ENCODE results near the gene MVD.

MVD gene

DNA sequence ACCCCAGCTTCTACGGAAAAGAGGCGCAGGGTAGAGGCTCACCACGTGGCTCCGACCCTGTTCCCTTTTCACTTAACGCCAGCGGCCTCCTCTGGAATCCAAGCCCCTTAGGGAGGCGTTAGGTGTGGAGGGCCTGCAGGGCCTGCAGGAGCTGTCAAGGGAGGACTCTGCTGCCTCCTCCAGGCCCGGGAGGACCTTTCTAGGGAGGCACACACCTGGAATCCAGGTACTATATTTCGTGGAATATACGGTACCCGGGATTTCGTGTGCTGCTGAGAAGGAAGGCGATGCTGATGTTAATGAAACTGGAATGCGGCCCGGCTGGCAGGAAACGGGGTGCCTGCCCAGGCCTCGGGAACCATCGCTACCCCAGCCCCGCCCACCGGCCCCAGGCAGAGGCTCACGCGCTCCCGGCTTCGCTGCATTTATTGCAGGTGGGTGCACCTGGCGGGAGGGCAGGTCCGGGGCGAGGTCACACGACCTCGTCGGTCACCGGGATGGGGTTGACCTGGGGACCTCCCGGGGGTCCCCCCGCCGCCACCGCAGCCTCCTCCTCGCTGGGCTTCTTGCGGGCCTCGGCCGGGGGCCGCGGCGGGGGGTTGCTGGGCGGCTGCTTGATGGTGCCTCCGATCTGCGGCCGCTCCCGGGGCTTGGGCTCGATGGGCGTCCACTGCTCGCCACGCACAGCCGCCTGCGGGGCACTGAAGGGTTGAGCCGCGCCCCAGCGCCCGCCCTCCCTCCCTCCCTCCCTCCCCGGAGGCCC is 19.8 kb downstream of the MVD start:
- Histone ChIP-seq H3K4me3 (ENCODE audit: low read depth in 1 of 2, low read length in 2 of 2) (no peak overlapping the region), H3K27ac (ENCODE audit: low read depth, low read length) (no peak overlapping the region), H3K27me3 (ENCODE audit: control insufficient read depth in 1 of 2, insufficient read depth in 2 of 2, low read length in 2 of 2) (peaks cover 21 to 30% of the 10 kb centered on the region in 2 donors), H3K36me3 (ENCODE audit: control insufficient read depth in 1 of 2, insufficient read depth in 2 of 2, low read length in 2 of 2) (peaks cover 7 to 8% of the 10 kb centered on the region in 2 donors), H3K9ac (ENCODE audit: low read depth in 1 of 2, low read length in 2 of 2) (no peak overlapping the region), H3K4me1 (ENCODE audit: control insufficient read depth in 1 of 2, insufficient read depth in 2 of 2, low read length in 2 of 2) (peaks cover 20 to 23% of the 10 kb centered on the region in 2 donors), H3K9me3 (ENCODE audit: control insufficient read depth in 1 of 2, low read length in 2 of 2) (no peaks in the 10 kb centered on the region)

DNA sequence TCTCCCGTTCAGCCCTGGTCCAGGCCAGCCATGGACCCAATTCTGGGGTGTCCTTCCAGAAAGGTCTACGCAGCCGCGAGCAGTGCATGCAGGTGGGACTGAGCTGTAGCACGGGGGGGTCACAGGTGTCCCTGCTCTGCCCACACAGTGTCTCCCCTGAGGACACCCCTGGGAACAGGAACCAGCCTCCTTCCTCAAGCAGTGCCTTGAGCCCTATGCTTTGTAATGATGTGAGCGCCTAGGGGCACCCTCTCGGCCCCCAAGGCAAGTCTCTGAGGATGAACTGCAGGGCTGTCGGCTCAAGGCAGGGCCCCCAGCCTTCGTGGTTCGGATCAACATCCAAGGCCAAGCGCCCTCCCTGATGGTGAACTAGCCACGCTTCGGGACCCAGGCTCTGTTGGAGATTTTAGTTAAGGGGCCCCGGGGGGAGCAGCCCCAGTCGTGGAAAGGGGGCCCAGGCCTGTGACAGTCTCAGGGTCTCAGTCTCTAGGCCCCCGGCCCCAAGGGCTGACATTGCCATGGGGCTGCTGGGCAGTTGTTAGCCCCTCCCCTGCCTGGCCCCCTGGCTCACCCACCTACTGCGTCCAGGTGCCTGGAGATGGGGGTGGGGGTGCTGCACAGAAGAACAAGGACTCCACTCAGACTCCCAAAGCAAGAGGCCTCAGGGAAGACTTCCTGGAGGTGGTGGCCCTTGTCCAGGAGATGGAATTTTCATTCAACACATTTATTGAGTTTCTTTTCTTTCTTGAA is 22.2 kb downstream of the MVD start:
- peaks cover 24 to 34% of the 10 kb centered on the region in 2 donors for H3K27me3 ChIP-seq (ENCODE audit: control insufficient read depth in 1 of 2, insufficient read depth in 2 of 2, low read length in 2 of 2)

DNA sequence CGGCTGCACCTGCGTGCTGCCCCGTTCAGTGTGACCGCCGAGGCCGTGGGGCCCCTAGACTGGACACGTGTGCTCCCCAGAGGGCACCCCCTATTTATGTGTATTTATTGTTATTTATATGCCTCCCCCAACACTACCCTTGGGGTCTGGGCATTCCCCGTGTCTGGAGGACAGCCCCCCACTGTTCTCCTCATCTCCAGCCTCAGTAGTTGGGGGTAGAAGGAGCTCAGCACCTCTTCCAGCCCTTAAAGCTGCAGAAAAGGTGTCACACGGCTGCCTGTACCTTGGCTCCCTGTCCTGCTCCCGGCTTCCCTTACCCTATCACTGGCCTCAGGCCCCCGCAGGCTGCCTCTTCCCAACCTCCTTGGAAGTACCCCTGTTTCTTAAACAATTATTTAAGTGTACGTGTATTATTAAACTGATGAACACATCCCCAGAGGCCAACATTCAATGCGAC is 22.8 kb downstream of the MVD start:
- H3K9ac ChIP-seq (ENCODE audit: low read depth in 1 of 2, low read length in 2 of 2), result no peak overlapping the region
- no peaks in the 10 kb centered on the region for H3K9me3 ChIP-seq (ENCODE audit: control insufficient read depth in 1 of 2, low read length in 2 of 2)
- H3K4me1 ChIP-seq (ENCODE audit: control insufficient read depth in 1 of 2, insufficient read depth in 2 of 2, low read length in 2 of 2), result peaks cover 19 to 20% of the 10 kb centered on the region in 2 donors
- H3K36me3 ChIP-seq (ENCODE audit: control insufficient read depth in 1 of 2, insufficient read depth in 2 of 2, low read length in 2 of 2), result peaks cover 4 to 6% of the 10 kb centered on the region in 2 donors
- no peak overlapping the region for H3K27ac ChIP-seq (ENCODE audit: low read depth, low read length)
- no peak overlapping the region for H3K4me3 ChIP-seq (ENCODE audit: low read depth in 1 of 2, low read length in 2 of 2)
- H3K27me3 ChIP-seq (ENCODE audit: control insufficient read depth in 1 of 2, insufficient read depth in 2 of 2, low read length in 2 of 2), result peaks cover 25 to 34% of the 10 kb centered on the region in 2 donors

More for the DNA sequence above, 22.2 kb downstream of the MVD start:
- H3K36me3 ChIP-seq (ENCODE audit: control insufficient read depth in 1 of 2, insufficient read depth in 2 of 2, low read length in 2 of 2), result peaks cover 4 to 8% of the 10 kb centered on the region in 2 donors
- H3K27ac ChIP-seq (ENCODE audit: low read depth, low read length), result no peak overlapping the region
- no peak overlapping the region for H3K4me3 ChIP-seq (ENCODE audit: low read depth in 1 of 2, low read length in 2 of 2)
- peaks cover 17 to 20% of the 10 kb centered on the region in 2 donors for H3K4me1 ChIP-seq (ENCODE audit: control insufficient read depth in 1 of 2, insufficient read depth in 2 of 2, low read length in 2 of 2)
- H3K9ac ChIP-seq (ENCODE audit: low read depth in 1 of 2, low read length in 2 of 2), result no peak overlapping the region
- no peaks in the 10 kb centered on the region for H3K9me3 ChIP-seq (ENCODE audit: control insufficient read depth in 1 of 2, low read length in 2 of 2)

DNA sequence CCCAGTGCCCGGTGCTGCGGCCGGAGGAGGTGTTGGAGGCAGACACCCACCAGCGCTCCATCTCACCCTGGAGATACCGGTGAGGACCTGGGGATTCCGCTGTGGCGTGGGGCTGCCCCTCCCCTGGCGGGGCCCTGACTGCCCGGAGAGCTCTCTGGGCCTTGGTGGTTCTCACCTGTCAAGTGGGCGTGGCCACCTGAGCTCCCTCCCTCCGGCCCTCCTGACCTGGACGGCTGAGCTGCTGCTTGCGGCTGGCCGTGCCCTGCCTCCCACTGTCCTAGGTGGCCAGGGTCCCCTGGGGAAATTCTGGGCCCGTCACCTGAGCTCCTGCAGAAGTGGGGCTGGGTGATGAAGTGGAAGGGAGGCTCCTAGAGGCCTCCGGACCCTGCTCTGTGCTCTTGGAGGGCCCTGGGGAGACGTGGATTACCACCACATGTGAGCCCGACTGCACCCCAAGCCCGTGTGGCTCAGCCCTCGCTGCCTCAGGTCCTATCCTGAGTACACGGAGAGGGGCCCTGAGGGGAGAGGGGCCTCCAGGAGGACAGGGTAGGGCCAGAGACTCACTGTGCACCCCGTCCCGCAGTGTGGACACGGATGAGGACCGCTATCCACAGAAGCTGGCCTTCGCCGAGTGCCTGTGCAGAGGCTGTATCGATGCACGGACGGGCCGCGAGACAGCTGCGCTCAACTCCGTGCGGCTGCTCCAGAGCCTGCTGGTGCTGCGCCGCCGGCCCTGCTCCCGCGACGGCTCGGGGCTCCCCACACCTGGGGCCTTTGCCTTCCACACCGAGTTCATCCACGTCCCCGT is 23.5 kb downstream of the MVD start:
- peaks cover 20 to 25% of the 10 kb centered on the region in 2 donors for H3K4me1 ChIP-seq (ENCODE audit: control insufficient read depth in 1 of 2, insufficient read depth in 2 of 2, low read length in 2 of 2)
- H3K27me3 ChIP-seq (ENCODE audit: control insufficient read depth in 1 of 2, insufficient read depth in 2 of 2, low read length in 2 of 2), result peaks cover 25 to 34% of the 10 kb centered on the region in 2 donors
- peaks cover 3 to 4% of the 10 kb centered on the region in 2 donors for H3K36me3 ChIP-seq (ENCODE audit: control insufficient read depth in 1 of 2, insufficient read depth in 2 of 2, low read length in 2 of 2)
- no peaks in the 10 kb centered on the region for H3K9me3 ChIP-seq (ENCODE audit: control insufficient read depth in 1 of 2, low read length in 2 of 2)
- H3K9ac ChIP-seq (ENCODE audit: low read depth in 1 of 2, low read length in 2 of 2), result no peak overlapping the region
- H3K27ac ChIP-seq (ENCODE audit: low read depth, low read length), result no peak overlapping the region
- peak overlapping the region in 1 of 2 donors; percentile 9 for H3K4me3 ChIP-seq (ENCODE audit: low read depth in 1 of 2, low read length in 2 of 2)

DNA sequence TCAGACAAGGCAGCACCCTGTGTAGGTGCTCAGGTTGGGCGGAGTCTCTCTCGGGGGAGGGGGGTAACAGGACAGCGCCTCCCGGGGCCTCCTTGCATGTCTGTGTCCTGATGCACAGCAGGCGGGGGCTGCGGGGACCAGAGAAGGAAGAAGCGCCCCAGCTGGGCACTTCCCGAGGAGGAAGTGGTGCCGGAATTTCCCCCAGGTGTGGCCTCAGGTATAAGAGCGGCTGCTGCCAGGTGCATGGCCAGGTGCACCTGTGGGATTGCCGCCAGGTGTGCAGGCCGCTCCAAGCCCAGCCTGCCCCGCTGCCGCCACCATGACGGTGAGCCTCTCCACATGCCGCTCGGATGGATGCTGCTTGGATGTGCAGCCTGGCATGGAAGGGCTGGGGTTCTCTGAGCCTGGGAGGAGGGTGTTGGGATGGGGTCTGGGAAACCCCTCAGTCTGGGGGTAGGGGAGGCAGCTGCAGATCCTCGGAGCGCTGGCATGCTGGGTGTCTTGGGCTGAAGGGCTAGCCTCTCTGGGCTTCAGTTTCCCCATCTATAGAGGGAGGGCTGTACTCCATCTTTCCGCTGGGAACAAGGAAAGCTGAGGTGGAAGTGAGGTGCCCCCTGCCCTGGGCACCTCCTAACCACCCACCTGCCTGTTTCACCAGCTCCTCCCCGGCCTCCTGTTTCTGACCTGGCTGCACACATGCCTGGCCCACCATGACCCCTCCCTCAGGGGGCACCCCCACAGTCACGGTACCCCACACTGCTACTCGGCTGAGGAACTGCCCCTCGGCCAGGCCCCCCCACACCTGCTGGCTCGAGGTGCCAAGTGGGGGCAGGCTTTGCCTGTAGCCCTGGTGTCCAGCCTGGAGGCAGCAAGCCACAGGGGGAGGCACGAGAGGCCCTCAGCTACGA is 24.3 kb downstream of the MVD start, which contains the start of gene IL17C:
Gene IL17C, plus strand, starts transcription at position 250 of the 908 bp plus-strand sequence. Its CDS starts 70 bp downstream, at position 320.
- H3K27me3 ChIP-seq (ENCODE audit: control insufficient read depth in 1 of 2, insufficient read depth in 2 of 2, low read length in 2 of 2), result peaks cover 25 to 34% of the 10 kb centered on the region in 2 donors
- H3K27ac ChIP-seq (ENCODE audit: low read depth, low read length), result no peak within 1 kb of the TSS
- H3K36me3 ChIP-seq (ENCODE audit: control insufficient read depth in 1 of 2, insufficient read depth in 2 of 2, low read length in 2 of 2), result peaks cover 0 to 4% of the 10 kb centered on the region in 2 donors
- H3K4me3 ChIP-seq (ENCODE audit: low read depth in 1 of 2, low read length in 2 of 2), result no peak within 1 kb of the TSS
- no peaks in the 10 kb centered on the region for H3K9me3 ChIP-seq (ENCODE audit: control insufficient read depth in 1 of 2, low read length in 2 of 2)
- H3K9ac ChIP-seq (ENCODE audit: low read depth in 1 of 2, low read length in 2 of 2), result no peak within 1 kb of the TSS
- peaks cover 24 to 33% of the 10 kb centered on the region in 2 donors for H3K4me1 ChIP-seq (ENCODE audit: control insufficient read depth in 1 of 2, insufficient read depth in 2 of 2, low read length in 2 of 2)

DNA sequence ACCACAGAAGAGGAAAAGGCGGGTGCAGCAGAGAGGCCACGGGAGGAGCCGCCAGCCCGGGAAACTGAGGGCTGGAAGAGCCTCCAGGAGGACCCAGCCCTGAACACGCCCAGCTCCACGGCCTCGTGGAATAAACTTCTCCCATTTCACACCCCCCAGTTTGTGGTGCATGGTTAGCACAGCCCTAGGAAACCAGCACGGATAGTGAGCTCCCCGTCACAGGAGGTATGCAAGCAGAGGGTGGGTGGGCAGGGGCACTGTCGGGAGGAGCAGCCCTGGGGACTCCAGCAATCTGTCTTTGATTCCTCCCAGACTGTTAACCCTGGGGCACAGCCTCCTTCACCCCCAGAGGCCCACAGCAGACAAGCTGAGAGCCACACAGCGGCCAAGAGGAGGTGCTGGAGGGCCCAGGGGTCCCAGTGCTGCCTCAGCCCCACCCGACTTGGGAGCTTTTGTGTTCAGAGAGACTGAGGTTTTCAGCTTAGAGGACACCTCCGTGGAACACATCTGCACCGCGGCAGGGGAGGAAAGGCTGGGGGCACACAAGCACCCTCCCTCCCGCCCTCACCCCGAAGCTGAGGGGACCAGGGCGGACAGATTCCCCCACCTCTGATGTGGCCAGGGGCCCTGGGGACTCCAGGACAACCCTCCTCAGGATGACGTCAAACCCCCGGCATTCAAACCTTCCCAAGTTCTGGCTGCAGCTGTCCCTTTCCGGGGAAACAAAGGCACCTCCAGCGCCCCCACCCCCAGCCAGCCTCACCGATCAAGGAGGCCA is 26.2 kb downstream of the MVD start:
- no peak overlapping the region for H3K9ac ChIP-seq (ENCODE audit: low read depth in 1 of 2, low read length in 2 of 2)
- H3K27ac ChIP-seq (ENCODE audit: low read depth, low read length), result no peak overlapping the region
- no peak overlapping the region for H3K4me3 ChIP-seq (ENCODE audit: low read depth in 1 of 2, low read length in 2 of 2)
- H3K27me3 ChIP-seq (ENCODE audit: control insufficient read depth in 1 of 2, insufficient read depth in 2 of 2, low read length in 2 of 2), result peaks cover 25 to 34% of the 10 kb centered on the region in 2 donors
- H3K36me3 ChIP-seq (ENCODE audit: control insufficient read depth in 1 of 2, insufficient read depth in 2 of 2, low read length in 2 of 2), result peaks cover 0 to 7% of the 10 kb centered on the region in 2 donors
- no peaks in the 10 kb centered on the region for H3K9me3 ChIP-seq (ENCODE audit: control insufficient read depth in 1 of 2, low read length in 2 of 2)
- H3K4me1 ChIP-seq (ENCODE audit: control insufficient read depth in 1 of 2, insufficient read depth in 2 of 2, low read length in 2 of 2), result peaks cover 25 to 38% of the 10 kb centered on the region in 2 donors

DNA sequence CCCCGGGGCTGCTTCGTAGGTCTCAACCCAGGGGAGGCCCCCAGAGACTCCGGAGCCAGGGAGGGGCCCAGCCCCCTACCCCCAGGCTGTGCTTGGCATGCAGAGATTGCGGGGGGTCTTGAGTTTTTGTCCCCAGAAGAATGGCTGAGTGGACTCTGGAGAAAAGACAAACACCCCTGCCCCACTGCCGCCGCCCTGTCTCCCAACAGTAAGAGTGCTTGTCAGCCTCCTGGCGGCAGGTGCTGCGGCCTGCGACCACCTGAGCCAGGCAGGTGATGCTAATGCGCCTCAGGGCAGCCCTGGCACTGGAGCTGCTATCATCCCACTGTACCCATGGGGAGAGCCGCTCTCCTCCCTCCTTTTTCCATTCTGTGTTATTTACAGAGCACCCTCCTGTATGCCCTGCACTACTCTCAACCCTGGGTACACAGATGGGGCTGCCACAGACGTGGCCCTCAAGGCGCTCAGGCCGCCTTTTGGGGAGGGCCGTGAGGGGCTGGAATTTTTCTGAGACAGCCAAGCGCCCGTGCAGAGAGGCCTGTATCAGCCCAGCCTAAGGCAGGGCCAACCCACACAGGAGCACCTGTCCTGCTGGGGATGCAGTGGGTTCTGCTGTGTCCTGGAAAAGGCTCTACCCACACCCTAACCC is 27.1 kb downstream of the MVD start:
- Histone ChIP-seq H3K27ac (ENCODE audit: low read depth, low read length) (no peak overlapping the region), H3K9me3 (ENCODE audit: control insufficient read depth in 1 of 2, low read length in 2 of 2) (no peaks in the 10 kb centered on the region), H3K27me3 (ENCODE audit: control insufficient read depth in 1 of 2, insufficient read depth in 2 of 2, low read length in 2 of 2) (peaks cover 25 to 32% of the 10 kb centered on the region in 2 donors), H3K9ac (ENCODE audit: low read depth in 1 of 2, low read length in 2 of 2) (no peak overlapping the region), H3K4me3 (ENCODE audit: low read depth in 1 of 2, low read length in 2 of 2) (no peak overlapping the region), H3K36me3 (ENCODE audit: control insufficient read depth in 1 of 2, insufficient read depth in 2 of 2, low read length in 2 of 2) (peaks cover 0 to 15% of the 10 kb centered on the region in 2 donors), H3K4me1 (ENCODE audit: control insufficient read depth in 1 of 2, insufficient read depth in 2 of 2, low read length in 2 of 2) (peaks cover 25 to 38% of the 10 kb centered on the region in 2 donors)

DNA sequence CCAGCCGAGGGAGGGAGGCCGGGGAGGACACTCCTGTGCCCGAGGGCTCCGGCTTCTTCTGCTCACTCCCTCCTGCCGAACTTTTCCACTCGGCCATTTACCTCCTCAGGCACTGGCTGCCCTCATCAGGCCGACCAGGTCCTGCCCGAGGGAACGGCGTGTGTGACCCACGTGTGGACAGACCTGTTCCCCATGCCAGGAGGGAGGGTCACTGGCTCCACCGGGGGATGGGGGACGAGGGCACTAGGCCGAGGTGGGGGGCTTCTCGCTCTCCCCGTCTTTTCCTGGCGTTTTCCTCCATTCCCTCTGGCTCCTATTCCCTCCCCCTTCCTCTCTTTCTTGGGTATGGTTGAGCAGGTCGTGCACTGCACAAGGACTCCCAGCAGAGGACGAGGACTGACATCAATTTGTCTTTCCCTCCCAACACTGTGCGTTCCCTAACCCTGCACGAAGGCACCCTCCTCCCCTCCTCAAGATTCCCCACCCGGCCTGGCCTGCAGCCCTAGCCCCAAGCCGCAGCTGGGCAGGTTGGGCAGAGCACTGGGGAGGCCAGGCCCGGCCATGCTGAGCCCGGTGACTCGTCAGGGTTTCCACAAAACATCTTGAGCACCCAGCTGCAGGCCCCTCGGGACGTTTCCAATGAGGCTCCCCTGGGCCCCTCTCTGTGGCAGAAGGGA is 27.8 kb downstream of the MVD start:
- peaks cover 21 to 25% of the 10 kb centered on the region in 2 donors for H3K27me3 ChIP-seq (ENCODE audit: control insufficient read depth in 1 of 2, insufficient read depth in 2 of 2, low read length in 2 of 2)
- H3K4me1 ChIP-seq (ENCODE audit: control insufficient read depth in 1 of 2, insufficient read depth in 2 of 2, low read length in 2 of 2), result peaks cover 25 to 38% of the 10 kb centered on the region in 2 donors
- H3K36me3 ChIP-seq (ENCODE audit: control insufficient read depth in 1 of 2, insufficient read depth in 2 of 2, low read length in 2 of 2), result peaks cover 0 to 20% of the 10 kb centered on the region in 2 donors
- peak overlapping the region; percentile 45 to 62 for H3K4me3 ChIP-seq (ENCODE audit: low read depth in 1 of 2, low read length in 2 of 2)
- H3K9ac ChIP-seq (ENCODE audit: low read depth in 1 of 2, low read length in 2 of 2), result no peak overlapping the region
- no peaks in the 10 kb centered on the region for H3K9me3 ChIP-seq (ENCODE audit: control insufficient read depth in 1 of 2, low read length in 2 of 2)
- no peak overlapping the region for H3K27ac ChIP-seq (ENCODE audit: low read depth, low read length)

Data from duodenal mucosa (tissue), 2 donors.